HG02642 (cell line): ENCODE measurements around the gene CTU2.

Experiments used
- ATAC-seq: cut with Tn5 transposase; IDR thresholded peaks from one replicate; pipeline ENCODE4 v1.9.1; 2021; ENCODE audit warnings: mild to moderate bottlenecking; ENCODE audit not compliant: unreplicated experiment, poor library complexity

Gene CTU2

GRCh38 chr16:88695753-88696152 is 10.6 kb upstream of the CTU2 start:
- no peak for ATAC-seq

- no peak for ATAC-seq
These were observed 9.9 kb upstream of the CTU2 start for GRCh38 chr16:88696441-88696840.

GRCh38 chr16:88697116-88697830 is 9.0 kb upstream of the CTU2 start:
- no peak for ATAC-seq

- ATAC-seq: no peak
These were observed 8.3 kb upstream of the CTU2 start for GRCh38 chr16:88697831-88698615.

GRCh38 chr16:88698646-88699045 is 7.7 kb upstream of the CTU2 start:
- no peak for ATAC-seq

- no peak for ATAC-seq
These were observed 7.1 kb upstream of the CTU2 start for GRCh38 chr16:88699180-88699579.

GRCh38 chr16:88700322-88700635 is 6.0 kb upstream of the CTU2 start:
- ATAC-seq: no peak

- peak; percentile 66 for ATAC-seq
These were observed 5.4 kb upstream of the CTU2 start for GRCh38 chr16:88700636-88701482.

GRCh38 chr16:88701581-88702370 is 4.5 kb upstream of the CTU2 start:
- ATAC-seq: no peak

GRCh38 chr16:88702371-88703210 is 3.7 kb upstream of the CTU2 start:
- no peak for ATAC-seq

GRCh38 chr16:88703486-88704309 is 2.6 kb upstream of the CTU2 start:
- ATAC-seq: no peak

GRCh38 chr16:88705076-88705684 is 1.1 kb upstream of the CTU2 start:
- no peak for ATAC-seq

GRCh38 chr16:88705801-88706228 is 488 bp upstream of the CTU2 start:
- peak; percentile 28 for ATAC-seq

- ATAC-seq: no peak
These were observed 893 bp downstream of the CTU2 start for GRCh38 chr16:88706965-88707826.

- ATAC-seq: no peak
These were observed 4.3 kb downstream of the CTU2 start for GRCh38 chr16:88710556-88710955.

GRCh38 chr16:88711750-88712340 is 5.5 kb downstream of the CTU2 start:
- no peak for ATAC-seq
